GM10847 (cell line): ENCODE measurements around the gene UBP1.

Experiments used
- POLR2A ChIP-seq: IDR thresholded peaks from 2 replicates; pipeline ENCODE4 v1.6.1; 2011; ENCODE audit not compliant: insufficient read length; ENCODE audit errors: extremely low read depth

UBP1 gene

GRCh38 chr3:33438881-33439545 is 1.2 kb downstream of the UBP1 start:
- no peak for TF ChIP-seq POLR2A

- TF ChIP-seq POLR2A = no peak
Observed at GRCh38 chr3:33438284-33438668, 1.9 kb downstream of the UBP1 start.

- no peak for TF ChIP-seq POLR2A
Observed at GRCh38 chr3:33437556-33438283, 2.5 kb downstream of the UBP1 start.

GRCh38 chr3:33433843-33434242 is 6.4 kb downstream of the UBP1 start:
- no peak for TF ChIP-seq POLR2A

- TF ChIP-seq POLR2A = no peak
Observed at GRCh38 chr3:33430571-33430970, 9.6 kb downstream of the UBP1 start.

GRCh38 chr3:33430061-33430460 is 10.1 kb downstream of the UBP1 start:
- no peak for TF ChIP-seq POLR2A

- TF ChIP-seq POLR2A = no peak
Observed at GRCh38 chr3:33428734-33429133, 11.5 kb downstream of the UBP1 start.

GRCh38 chr3:33426630-33427317 is 13.4 kb downstream of the UBP1 start:
- no peak for TF ChIP-seq POLR2A

GRCh38 chr3:33426068-33426467 is 14.1 kb downstream of the UBP1 start:
- no peak for TF ChIP-seq POLR2A

GRCh38 chr3:33425453-33425852 is 14.8 kb downstream of the UBP1 start:
- TF ChIP-seq POLR2A = no peak

GRCh38 chr3:33424606-33425452 is 15.4 kb downstream of the UBP1 start:
- no peak for TF ChIP-seq POLR2A

GRCh38 chr3:33420966-33421365 is 19.2 kb downstream of the UBP1 start:
- no peak for TF ChIP-seq POLR2A

- no peak for TF ChIP-seq POLR2A
Observed at GRCh38 chr3:33419948-33420347, 20.3 kb downstream of the UBP1 start.

GRCh38 chr3:33417066-33417673 is 23.0 kb downstream of the UBP1 start:
- no peak for TF ChIP-seq POLR2A

GRCh38 chr3:33403756-33404155 is 36.4 kb downstream of the UBP1 start:
- no peak for TF ChIP-seq POLR2A
